Common myeloid progenitor, CD34-positive (primary cell): ENCODE data around the gene PFDN5.

ENCODE experiments used
- CTCF ChIA-PET: fragments of 350-600 bp; sonication (Branson Sonifier 250); formaldehyde crosslinking; loops from one replicate; lab custom pipeline; 2021; ENCODE audit warnings: antibody characterized with exemption; lab: Charles Lee
- POLR2A ChIA-PET: fragments of 350-600 bp; sonication (Branson Sonifier 250); formaldehyde crosslinking; loops from one replicate; lab custom pipeline; 2021; ENCODE audit warnings: antibody characterized with exemption; lab: Charles Lee
- DNase-seq, 3 donors: peaks; one replicate each; pipeline versions ENCODE4 v3.0.0 to v3.0.0-alpha.2; 2013
- H3K27ac ChIP-seq, 2 experiments: 1 replicate in 1 of 2; 2 replicates in 1 of 2; pipeline ENCODE4 v1.7.0; 2013; ENCODE audit warnings: inconsistent platforms in 2 of 2, low read length in 2 of 2, mild to moderate bottlenecking in 2 of 2, low read depth in 1 of 2, moderate library complexity in 1 of 2; ENCODE audit not compliant: severe bottlenecking in 2 of 2, insufficient read depth in 1 of 2, poor library complexity in 1 of 2
- H3K27me3 ChIP-seq, 5 experiments: replicated peaks in 2 of 5; 1 replicate in 3 of 5; 2 replicates in 2 of 5; pipeline versions ENCODE4 v1.6.1 to v1.7.0; 2013; ENCODE audit warnings: low read length in 4 of 5, mild to moderate bottlenecking in 2 of 5, moderate library complexity in 2 of 5, inconsistent platforms in 1 of 5; ENCODE audit not compliant: insufficient read depth in 5 of 5, control insufficient read depth in 4 of 5
- H3K36me3 ChIP-seq, 4 experiments: 1 replicate in 2 of 4; 2 replicates in 2 of 4; pipeline versions ENCODE4 v1.6.1 to v1.7.0; 2013; ENCODE audit warnings: low read length in 3 of 4, control low read depth in 1 of 4, mild to moderate bottlenecking in 1 of 4; ENCODE audit not compliant: control insufficient read depth in 4 of 4, insufficient read depth in 4 of 4
- H3K4me1 ChIP-seq, 4 experiments: 1 replicate in 3 of 4; 2 replicates in 1 of 4; pipeline versions ENCODE4 v1.6.1 to v1.7.1; 2013; ENCODE audit warnings: low read length in 3 of 4, mild to moderate bottlenecking in 3 of 4, control low read depth in 1 of 4, inconsistent platforms in 1 of 4, moderate library complexity in 1 of 4; ENCODE audit not compliant: control insufficient read depth in 4 of 4, insufficient read depth in 4 of 4; ENCODE audit errors: control extremely low read depth in 1 of 4
- H3K4me3 ChIP-seq, 7 experiments: 1 replicate in 4 of 7; 2 replicates in 3 of 7; pipeline versions ENCODE4 v1.5.1 to v1.7.0; 2013; ENCODE audit warnings: mild to moderate bottlenecking in 7 of 7, low read length in 6 of 7, moderate library complexity in 6 of 7, inconsistent platforms in 2 of 7, low read depth in 2 of 7, control low read depth in 1 of 7; ENCODE audit not compliant: insufficient read depth in 4 of 7, control insufficient read depth in 1 of 7; ENCODE audit errors: extremely low read depth in 1 of 7
- H3K9me3 ChIP-seq, 5 experiments: 1 replicate in 4 of 5; 2 replicates in 1 of 5; pipeline versions ENCODE4 v1.6.1 to v1.7.1; 2013; ENCODE audit warnings: low read length in 4 of 5, mild to moderate bottlenecking in 2 of 5, inconsistent platforms in 1 of 5, low read depth in 1 of 5, moderate library complexity in 1 of 5; ENCODE audit not compliant: control insufficient read depth in 4 of 5, insufficient read depth in 2 of 5; ENCODE audit errors: control extremely low read depth in 1 of 5
- WGBS: methylation state at CpG from one replicate; pipeline ENCODE4 v1.1.5; 2013; ENCODE audit not compliant: insufficient coverage; 5-methylcytosine and 5-hydroxymethylcytosine counted together

The PFDN5 gene

DNA sequence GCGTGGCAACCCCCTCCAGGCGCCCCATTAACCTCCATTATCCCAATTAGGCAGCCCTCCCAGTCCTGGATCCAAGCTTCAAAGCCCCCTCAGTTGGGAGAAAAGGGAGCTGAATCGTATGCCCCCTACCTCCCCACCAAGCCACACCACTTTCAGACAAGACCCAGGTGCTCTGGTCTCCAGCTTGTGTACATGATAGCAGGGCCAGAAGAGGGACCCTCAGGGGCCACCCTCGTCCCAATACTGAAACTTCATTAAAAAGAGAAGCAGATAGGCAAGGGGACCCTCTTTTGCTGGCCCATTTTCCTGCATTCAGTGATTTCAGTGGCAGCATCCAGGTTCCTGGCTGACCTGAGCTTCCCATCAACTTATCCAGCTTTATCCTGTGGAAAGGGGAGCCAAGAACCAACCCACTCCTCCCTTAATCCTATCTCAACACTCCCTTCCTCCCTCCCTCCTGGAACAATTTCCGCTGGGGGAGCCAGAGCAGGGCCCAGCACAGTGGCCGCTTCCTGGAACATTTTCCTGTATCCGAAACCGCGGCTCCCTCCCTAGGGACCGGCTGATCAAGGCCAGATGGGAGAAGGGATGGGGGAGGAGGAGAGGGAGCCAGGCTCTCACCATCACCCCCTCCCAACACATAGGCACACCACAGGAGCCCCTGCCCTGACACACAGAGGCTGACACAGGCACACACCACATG, 50.3 kb downstream of the PFDN5 start:
- Histone ChIP-seq H3K4me3 (peak overlapping the region in 6 of 7 experiments; percentile 70 to 91 (median 78)), H3K4me1 (peaks cover 0 to 22% (median 17%) of the 10 kb centered on the region in 4 experiments), H3K27me3 (peaks cover 0 to 2% (median 0%) of the 10 kb centered on the region in 5 experiments), H3K27ac (no peak overlapping the region), H3K9me3 (no peaks in the 10 kb centered on the region), H3K36me3 (no peaks in the 10 kb centered on the region)
- CTCF ChIA-PET: interaction anchor here (0.6 to 15.7 kb wide), 35 partner anchors 8 to 186 kb away, joined by 3 to 489 read pairs (median 5); partner anchors contain the start of genes AAAS, AMHR2, MYG1 and PFDN5
- DNase-seq: no peak
- POLR2A ChIA-PET: interaction anchor here (1.0 to 1.7 kb wide), 5 partner anchors 20 to 148 kb away, joined by 3 to 16 read pairs (median 4); partner anchors contain the start of gene AAAS
- 60% methylated on average over 1 of the region's 10 CpGs for WGBS

DNA sequence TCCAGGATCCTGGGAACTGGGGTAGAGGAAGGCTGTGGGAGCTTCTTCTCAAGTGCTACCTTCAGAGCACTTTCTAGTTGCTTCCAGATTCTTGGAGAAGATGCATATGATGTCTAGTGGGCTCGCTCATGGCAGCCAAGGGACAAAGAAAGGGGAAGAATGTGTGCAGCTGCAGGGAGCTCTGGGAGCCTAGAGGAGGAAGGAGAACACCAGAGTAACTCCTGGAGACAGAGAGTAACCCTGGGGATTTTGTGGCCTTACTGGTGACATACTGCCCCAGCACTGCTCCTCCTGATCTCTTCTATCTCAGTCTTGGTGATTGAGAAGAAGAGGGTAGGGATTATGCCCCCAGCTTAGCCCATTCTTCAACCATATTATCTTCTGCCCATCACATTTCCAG, 51.1 kb downstream of the PFDN5 start:
- CTCF ChIA-PET: interaction anchor here (0.6 to 15.7 kb wide), 15 partner anchors 8 to 163 kb away, joined by 3 to 489 read pairs (median 5); partner anchors contain the start of genes AAAS, AMHR2, PFDN5 and SP7
- no peaks in the 10 kb centered on the region for H3K9me3 ChIP-seq
- H3K4me1 ChIP-seq: peaks cover 0 to 22% (median 17%) of the 10 kb centered on the region in 4 experiments
- H3K36me3 ChIP-seq: no peaks in the 10 kb centered on the region
- H3K4me3 ChIP-seq: no peak overlapping the region
- POLR2A ChIA-PET: no interaction called here
- H3K27me3 ChIP-seq: peaks cover 0 to 2% (median 0%) of the 10 kb centered on the region in 5 experiments
- no peak for DNase-seq
- no peak overlapping the region for H3K27ac ChIP-seq
- 90% methylated on average over 1 of the region's 1 CpG for WGBS

DNA sequence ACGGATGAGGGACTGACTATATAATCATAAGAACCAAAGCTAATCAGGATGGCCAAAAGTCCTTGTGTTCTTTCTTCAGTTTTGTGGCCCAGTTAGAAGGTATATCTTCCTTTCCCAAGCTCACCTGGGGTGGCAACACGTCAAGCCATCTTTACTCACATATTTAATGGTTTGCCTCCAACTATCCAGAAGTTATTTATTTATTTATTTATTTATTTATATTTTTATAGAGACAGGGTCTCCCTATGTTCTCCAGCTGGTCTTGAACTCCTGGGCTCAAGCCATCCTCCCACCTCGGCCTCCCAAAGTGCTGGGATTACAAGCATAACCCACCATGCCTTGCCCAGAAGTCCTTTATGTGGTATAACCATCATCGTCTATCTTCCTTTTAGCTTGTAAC, 52.6 kb downstream of the PFDN5 start:
- Histone ChIP-seq H3K27ac (no peak overlapping the region), H3K4me1 (peaks cover 1 to 25% (median 19%) of the 10 kb centered on the region in 4 experiments), H3K9me3 (no peaks in the 10 kb centered on the region), H3K36me3 (no peaks in the 10 kb centered on the region), H3K4me3 (no peak overlapping the region), H3K27me3 (peaks cover 0 to 2% (median 0%) of the 10 kb centered on the region in 5 experiments)
- POLR2A ChIA-PET: no interaction called here
- WGBS: 100% methylated on average over 2 of the region's 4 CpGs
- no peak for DNase-seq
- CTCF ChIA-PET: interaction anchor here (0.5 to 15.7 kb wide), 9 partner anchors 7 to 120 kb away, joined by 3 to 489 read pairs (median 3); partner anchors contain the start of genes AAAS, AMHR2 and SP7
